ENCODE results near the gene LIPC. TPM values are rescaled to one million over a fixed set of nuclear protein-coding genes. Genes with fewer than 3 reads are reported as not detected.

The LIPC gene
- total and polyA plus RNA-seq, 2 experiments from 2014 or later = not detected

- TF ChIP-seq ZNF462 (CRISPR knock-in tag; IDR thresholded peaks at IDR 0.05) (no peak), STAT1 (IDR thresholded peaks at IDR 0.05; ENCODE audit: unreplicated experiment) (no peak), JUNB (IDR thresholded peaks at IDR 0.05; ENCODE audit: unreplicated experiment) (no peak)
Measured at GRCh38 chr15:58471348-58471747, 39.6 kb downstream of the LIPC start (continued).

- H3K27me3 Mint-ChIP-seq (ENCODE audit: insufficient read depth, low read depth, poor library complexity) = peaks cover 2% of the 10 kb centered on the region
- no peaks in the 10 kb centered on the region for H3K9me3 Mint-ChIP-seq
- H3K4me3 Mint-ChIP-seq = no peak overlapping the region
- Histone ChIP-seq H3K27me3 (ENCODE audit: insufficient read depth) (no peaks in the 10 kb centered on the region), H4K20me1 (replicated peaks; ENCODE audit: insufficient read depth) (no peaks in the 10 kb centered on the region), H3K4me3 (no peak overlapping the region), H3K9me2 (ENCODE audit: insufficient read depth) (peaks cover 12% of the 10 kb centered on the region), H2AFZ (no peak overlapping the region), H3K36me3 (ENCODE audit: insufficient read depth) (no peaks in the 10 kb centered on the region), H3K27ac (ENCODE audit: low read depth) (no peak overlapping the region), H3K4me1 (ENCODE audit: insufficient read depth) (peaks cover 4% of the 10 kb centered on the region; the same call in 1 of the 2 replicates), H3F3A (replicated peaks; ENCODE audit: low read depth) (no peaks in the 10 kb centered on the region), H3K4me2 (no peak overlapping the region), H3K79me2 (replicated peaks; ENCODE audit: insufficient read depth) (no peaks in the 10 kb centered on the region)
- no peak overlapping the region for H3K27ac Mint-ChIP-seq
- no peaks in the 10 kb centered on the region for H3K36me3 Mint-ChIP-seq (ENCODE audit: low read depth)
- peaks cover 21% of the 10 kb centered on the region for H3K4me1 Mint-ChIP-seq
- ATAC-seq = no peak
- DNase-seq (ENCODE audit: low spot score) = no peak
- no peak for TF ChIP-seq POLR2AphosphoS5 (IDR thresholded peaks at IDR 0.05; ENCODE audit: low read depth)
- no peak for TF ChIP-seq STAT1 (IDR thresholded peaks at IDR 0.05; ENCODE audit: unreplicated experiment)
- TF ChIP-seq ETS1 (IDR thresholded peaks at IDR 0.05) = no peak
- TF ChIP-seq CREB1 (CRISPR knock-in tag; IDR thresholded peaks at IDR 0.05; ENCODE audit: low read depth) = no peak
- TF ChIP-seq ZNF114 (CRISPR knock-in tag; IDR thresholded peaks at IDR 0.05) = no peak
- no peak for TF ChIP-seq ZNF462 (CRISPR knock-in tag; IDR thresholded peaks at IDR 0.05)
- TF ChIP-seq ZNF331 (CRISPR knock-in tag; IDR thresholded peaks at IDR 0.05; ENCODE audit: low read depth) = no peak
Measured at GRCh38 chr15:58472221-58472620, 40.4 kb downstream of the LIPC start.
